Osteocyte (in vitro differentiated cells): ENCODE results near the gene GDPGP1. TPM values are rescaled to one million over a fixed set of nuclear protein-coding genes. Genes with fewer than 3 reads are reported as not detected.
"Not testable (repeated sequence)": the region's sequence is repeated elsewhere in the genome, so short reads cannot be mapped to it uniquely, and the experiment has no call there.

ENCODE experiments used
- DNase-seq: peaks from one replicate; pipeline ENCODE4 v3.0.0; 2021; ENCODE audit warnings: mixed read lengths; ENCODE audit not compliant: unreplicated experiment; ENCODE audit errors: extremely low spot score
- H3K27ac Mint-ChIP-seq: one replicate; pipeline ENCODE4 v1.8.0; 2021; ENCODE audit warnings: mild to moderate bottlenecking, mixed read lengths; ENCODE audit not compliant: unreplicated experiment
- H3K27me3 Mint-ChIP-seq: one replicate; pipeline ENCODE4 v1.8.0; 2021; ENCODE audit warnings: mixed read lengths; ENCODE audit not compliant: unreplicated experiment
- H3K36me3 Mint-ChIP-seq: one replicate; pipeline ENCODE4 v1.8.0; 2021; ENCODE audit warnings: mixed read lengths; ENCODE audit not compliant: unreplicated experiment
- H3K4me1 Mint-ChIP-seq: one replicate; pipeline ENCODE4 v1.8.0; 2021; ENCODE audit warnings: mixed read lengths; ENCODE audit not compliant: unreplicated experiment
- H3K4me3 Mint-ChIP-seq: one replicate; pipeline ENCODE4 v1.8.0; 2021; ENCODE audit warnings: mild to moderate bottlenecking, moderate library complexity, mixed read lengths; ENCODE audit not compliant: unreplicated experiment
- H3K9me3 Mint-ChIP-seq: one replicate; pipeline ENCODE4 v1.8.0; 2021; ENCODE audit warnings: mixed read lengths; ENCODE audit not compliant: unreplicated experiment
- CTCF ChIP-seq: fragments of 200-600 bp; sonication (generic); IDR thresholded peaks from 2 replicates; pipeline ENCODE4 v1.5.0; 2021; ENCODE audit warnings: antibody characterized with exemption, mild to moderate bottlenecking, moderate library complexity
- total RNA-seq: library from RNA; stranded (reverse); gene quantifications from 2 replicates; pipeline ENCODE4 v1.2.1, GENCODE V29; 2021

Gene GDPGP1
- total RNA-seq, 1 donor from 2014 or later = 6.6 TPM

GRCh38 chr15:90286678-90287077 is 52.7 kb downstream of the GDPGP1 start:
- H3K36me3 Mint-ChIP-seq = no peaks in the 10 kb centered on the region
- no peak overlapping the region for H3K27ac Mint-ChIP-seq
- no peak overlapping the region for H3K4me3 Mint-ChIP-seq
- H3K27me3 Mint-ChIP-seq = no peaks in the 10 kb centered on the region
- peak; percentile 54 for TF ChIP-seq CTCF
- peaks cover 10% of the 10 kb centered on the region for H3K4me1 Mint-ChIP-seq
- DNase-seq = no peak
- H3K9me3 Mint-ChIP-seq = no peaks in the 10 kb centered on the region

GRCh38 chr15:90287101-90287500 is 53.1 kb downstream of the GDPGP1 start:
- no peaks in the 10 kb centered on the region for H3K27me3 Mint-ChIP-seq
- peaks cover 10% of the 10 kb centered on the region for H3K4me1 Mint-ChIP-seq
- no peaks in the 10 kb centered on the region for H3K9me3 Mint-ChIP-seq
- H3K36me3 Mint-ChIP-seq = no peaks in the 10 kb centered on the region
- no peak for DNase-seq
- H3K27ac Mint-ChIP-seq = no peak overlapping the region
- TF ChIP-seq CTCF = no peak
- H3K4me3 Mint-ChIP-seq = no peak overlapping the region

- H3K4me1 Mint-ChIP-seq = peaks cover 10% of the 10 kb centered on the region
- no peaks in the 10 kb centered on the region for H3K9me3 Mint-ChIP-seq
- H3K27ac Mint-ChIP-seq = no peak overlapping the region
- H3K4me3 Mint-ChIP-seq = no peak overlapping the region
- no peak for TF ChIP-seq CTCF
- H3K36me3 Mint-ChIP-seq = no peaks in the 10 kb centered on the region
- H3K27me3 Mint-ChIP-seq = no peaks in the 10 kb centered on the region
- DNase-seq = no peak
These were observed 53.9 kb downstream of the GDPGP1 start for GRCh38 chr15:90287946-90288345.

- no peak overlapping the region for H3K27ac Mint-ChIP-seq
- no peak overlapping the region for H3K4me3 Mint-ChIP-seq
- no peaks in the 10 kb centered on the region for H3K9me3 Mint-ChIP-seq
- no peaks in the 10 kb centered on the region for H3K36me3 Mint-ChIP-seq
- no peaks in the 10 kb centered on the region for H3K27me3 Mint-ChIP-seq
- DNase-seq = no peak
- peaks cover 15% of the 10 kb centered on the region for H3K4me1 Mint-ChIP-seq
- no peak for TF ChIP-seq CTCF
These were observed 57.8 kb downstream of the GDPGP1 start for GRCh38 chr15:90291679-90292356.

GRCh38 chr15:90293040-90293810 is 59.2 kb downstream of the GDPGP1 start:
- not testable (repeated sequence) for H3K9me3 Mint-ChIP-seq, H3K27ac Mint-ChIP-seq, H3K4me3 Mint-ChIP-seq, H3K27me3 Mint-ChIP-seq, DNase-seq, H3K36me3 Mint-ChIP-seq
- H3K4me1 Mint-ChIP-seq = peaks cover 12% of the 10 kb centered on the region
- peak; percentile 87 for TF ChIP-seq CTCF
